OCI-LY7 (cell line): Measurements from ENCODE around the gene MESD. TPM values are rescaled to one million over a fixed set of nuclear protein-coding genes. Genes with fewer than 3 reads are reported as not detected.

Experiments used
- BruUV-seq: library from RNA; stranded (reverse); fragments of 400-500 nt; replicated peaks from 2 replicates; lab custom pipeline; 2021; lab: Mats Ljungman, UMichigan
- CTCF ChIA-PET: fragments of 300-600 bp; sonication (Branson Sonifier 250); formaldehyde crosslinking; loops from one replicate; lab custom pipeline; 2022; ENCODE audit warnings: antibody characterized with exemption; ENCODE audit not compliant: unreplicated experiment; lab: Charles Lee
- POLR2A ChIA-PET: fragments of 300-600 bp; sonication (Branson Sonifier 250); formaldehyde crosslinking; loops from one replicate; lab custom pipeline; 2022; ENCODE audit warnings: antibody characterized with exemption; lab: Charles Lee
- DNase-seq: peaks from one replicate; pipeline ENCODE4 v3.0.0-alpha.2; 2015; ENCODE audit warnings: low spot score
- H2AFZ ChIP-seq: fragments of 200-600 bp; sonication (generic), shearing (Covaris generic); 2 replicates; pipeline ENCODE4 v1.6.1; 2014; ENCODE audit warnings: mild to moderate bottlenecking, antibody characterized with exemption, low read length, moderate library complexity
- H3K27ac ChIP-seq: fragments of 200-600 bp; sonication (generic); 2 replicates; pipeline ENCODE4 v1.5.1; 2014; ENCODE audit warnings: mixed run types, low read depth, mild to moderate bottlenecking, moderate library complexity, low read length, inconsistent platforms; ENCODE audit not compliant: poor library complexity, severe bottlenecking
- H3K36me3 ChIP-seq: fragments of 200-600 bp; sonication (generic); 2 replicates; pipeline ENCODE4 v1.6.1; 2014; ENCODE audit warnings: mild to moderate bottlenecking, antibody characterized with exemption, low read length, moderate library complexity, mixed read lengths; ENCODE audit not compliant: insufficient read depth
- H3K4me1 ChIP-seq: fragments of 200-600 bp; sonication (generic); 2 replicates; pipeline ENCODE4 v1.5.1; 2014; ENCODE audit warnings: mild to moderate bottlenecking, low read length; ENCODE audit not compliant: insufficient read depth, poor library complexity, severe bottlenecking
- H3K4me2 ChIP-seq: fragments of 200-600 bp; sonication (generic); 2 replicates; pipeline ENCODE4 v1.6.1; 2014; ENCODE audit warnings: mild to moderate bottlenecking, low read length
- H3K4me3 ChIP-seq: fragments of 200-600 bp; sonication (generic); 2 replicates; pipeline ENCODE4 v1.5.1; 2014; ENCODE audit warnings: mild to moderate bottlenecking, low read depth, low read length; ENCODE audit not compliant: poor library complexity, severe bottlenecking
- H3K79me2 ChIP-seq: fragments of 200-600 bp; sonication (generic); 2 replicates; pipeline ENCODE4 v1.6.1; 2016; ENCODE audit warnings: low read depth, mild to moderate bottlenecking, low read length, moderate library complexity, mixed read lengths; ENCODE audit not compliant: insufficient read depth
- H3K9me2 ChIP-seq: fragments of 200-600 bp; sonication (generic); 2 replicates; pipeline ENCODE4 v1.6.1; 2016; ENCODE audit warnings: mild to moderate bottlenecking, low read length, mixed read lengths; ENCODE audit not compliant: insufficient read depth
- H3K9me3 ChIP-seq: fragments of 200-600 bp; sonication (generic); 2 replicates; pipeline ENCODE4 v1.6.1; 2014; ENCODE audit warnings: mild to moderate bottlenecking, mixed run types, low read length, mixed read lengths
- H4K20me1 ChIP-seq: fragments of 200-600 bp; sonication (generic); 2 replicates; pipeline ENCODE4 v1.6.1; 2014; ENCODE audit warnings: mild to moderate bottlenecking, antibody characterized with exemption, low read length, moderate library complexity, mixed read lengths; ENCODE audit not compliant: insufficient read depth
- CTCF ChIP-seq: fragments of 200-600 bp; sonication (generic); conservative IDR thresholded peaks from 2 replicates; pipeline ENCODE4 v1.5.1; 2014; ENCODE audit warnings: mild to moderate bottlenecking, antibody characterized with exemption, low read length, moderate library complexity, mixed read lengths
- EZH2phosphoT487 ChIP-seq: fragments of 200-600 bp; sonication (generic); IDR thresholded peaks from 2 replicates; pipeline ENCODE4 v1.6.1; 2018; ENCODE audit warnings: low read depth, borderline replicate concordance, mild to moderate bottlenecking, mixed run types, antibody characterized with exemption, low read length, moderate library complexity, mixed read lengths
- intact Hi-C: fragments of 100-400 bp; cut with micrococcal nuclease; formaldehyde crosslinking; loops from one replicate; pipeline ENCODE4 v1.10.0; 2022; ENCODE audit not compliant: unreplicated experiment
- total RNA-seq, 2 experiments: library from RNA; depleted of rRNA in 1 of 2; stranded (reverse); fragments of >200 nt in 1 of 2; shearing (Covaris generic) in 1 of 2; gene quantifications; 2 replicates each; pipeline ENCODE4 v1.2.3, GENCODE V29; 2014 to 2022

Gene MESD
- total RNA-seq, 2 experiments from 2014 or later: 17.3 to 27.7 TPM

GRCh38 chr15:81037952-81038743 lies 48.5 kb upstream of the MESD start:
- Histone ChIP-seq H3K4me2 (no peak overlapping the region), H3K79me2 (no peaks in the 10 kb centered on the region), H3K9me2 (no peaks in the 10 kb centered on the region), H3K4me3 (no peak overlapping the region), H3K27ac (no peak overlapping the region), H3K36me3 (no peaks in the 10 kb centered on the region), H4K20me1 (no peaks in the 10 kb centered on the region), H3K9me3 (no peaks in the 10 kb centered on the region), H3K4me1 (no peaks in the 10 kb centered on the region), H2AFZ (no peak overlapping the region)
- intact Hi-C loops: no loop called here
- no peak for DNase-seq
- no TSS peak for BruUV-seq
- POLR2A ChIA-PET: no interaction called here
- no peak for TF ChIP-seq EZH2phosphoT487
- TF ChIP-seq CTCF: no peak
- CTCF ChIA-PET: no interaction called here

- Histone ChIP-seq H3K4me2 (no peak overlapping the region), H3K27ac (no peak overlapping the region), H4K20me1 (no peaks in the 10 kb centered on the region), H3K9me2 (no peaks in the 10 kb centered on the region), H3K4me1 (peaks cover 6% of the 10 kb centered on the region), H2AFZ (no peak overlapping the region), H3K4me3 (no peak overlapping the region), H3K79me2 (no peaks in the 10 kb centered on the region), H3K9me3 (no peaks in the 10 kb centered on the region), H3K36me3 (no peaks in the 10 kb centered on the region)
- no TSS peak for BruUV-seq
- CTCF ChIA-PET: no interaction called here
- TF ChIP-seq CTCF (no peak), EZH2phosphoT487 (no peak)
- intact Hi-C loops: no loop called here
- DNase-seq: no peak
- POLR2A ChIA-PET: no interaction called here
Observed at GRCh38 chr15:81033508-81033907, 43.9 kb upstream of the MESD start.

GRCh38 chr15:81032818-81033217 lies 43.2 kb upstream of the MESD start:
- H4K20me1 ChIP-seq: no peaks in the 10 kb centered on the region
- H3K9me2 ChIP-seq: no peaks in the 10 kb centered on the region
- H3K9me3 ChIP-seq: no peaks in the 10 kb centered on the region
- intact Hi-C loops: no loop called here
- no peaks in the 10 kb centered on the region for H3K36me3 ChIP-seq
- ChIA-PET POLR2A (no interaction called here), CTCF (no interaction called here)
- H2AFZ ChIP-seq: no peak overlapping the region
- H3K4me3 ChIP-seq: no peak overlapping the region
- peaks cover 6% of the 10 kb centered on the region for H3K4me1 ChIP-seq
- no peak for TF ChIP-seq EZH2phosphoT487
- TF ChIP-seq CTCF: no peak
- BruUV-seq: no TSS peak
- H3K4me2 ChIP-seq: no peak overlapping the region
- no peak for DNase-seq
- H3K79me2 ChIP-seq: no peaks in the 10 kb centered on the region
- H3K27ac ChIP-seq: no peak overlapping the region
